ENCODE data around the gene SELENBP1.

The SELENBP1 gene

GRCh38 chr1:151411884-151412283, 39.4 kb upstream of the SELENBP1 start:
- no peak for TF ChIP-seq CTCF (conservative IDR thresholded peaks at IDR 0.05; ENCODE audit: low read depth, low read length)
- peaks cover 7% of the 10 kb centered on the region for H3K4me1 ChIP-seq (ENCODE audit: low read depth, poor library complexity, severe bottlenecking)
- no peak overlapping the region for H3K4me3 ChIP-seq (IDR thresholded peaks at IDR 0.05; ENCODE audit: insufficient read depth, low read depth, low read length)
- no peak overlapping the region for H2AFZ ChIP-seq (ENCODE audit: low read depth)
- no peaks in the 10 kb centered on the region; the same call in 1 of the 2 replicates for H3K79me2 ChIP-seq (ENCODE audit: insufficient read depth, low read depth)
- peaks cover 23% of the 10 kb centered on the region; the same call in 1 of the 2 replicates for H3K36me3 ChIP-seq (ENCODE audit: insufficient read depth)
- no peaks in the 10 kb centered on the region for H4K20me1 ChIP-seq (ENCODE audit: insufficient read depth)
- no peaks in the 10 kb centered on the region for H3K27me3 ChIP-seq (ENCODE audit: insufficient read depth, low read depth)
- no peak overlapping the region for H3K4me2 ChIP-seq
- H3K9ac ChIP-seq, result no peak overlapping the region
- H3K27ac ChIP-seq, result no peak overlapping the region

- H2AFZ ChIP-seq (ENCODE audit: low read depth), result no peak overlapping the region
- no peaks in the 10 kb centered on the region for H3K27me3 ChIP-seq (ENCODE audit: insufficient read depth, low read depth)
- no peak for TF ChIP-seq CTCF (conservative IDR thresholded peaks at IDR 0.05; ENCODE audit: low read depth, low read length)
- peaks cover 37% of the 10 kb centered on the region for H3K4me1 ChIP-seq (ENCODE audit: low read depth, poor library complexity, severe bottlenecking)
- H3K27ac ChIP-seq, result no peak overlapping the region
- H3K79me2 ChIP-seq (ENCODE audit: insufficient read depth, low read depth), result peaks cover under 1% of the 10 kb centered on the region; the same call in 1 of the 2 replicates
- no peaks in the 10 kb centered on the region for H4K20me1 ChIP-seq (ENCODE audit: insufficient read depth)
- H3K4me2 ChIP-seq, result no peak overlapping the region
- no peak overlapping the region for H3K4me3 ChIP-seq (IDR thresholded peaks at IDR 0.05; ENCODE audit: insufficient read depth, low read depth, low read length)
- peaks cover 33% of the 10 kb centered on the region; the same call in 1 of the 2 replicates for H3K36me3 ChIP-seq (ENCODE audit: insufficient read depth)
- no peak overlapping the region for H3K9ac ChIP-seq
Measured at GRCh38 chr1:151408891-151409290, 36.4 kb upstream of the SELENBP1 start.

- TF ChIP-seq CTCF (conservative IDR thresholded peaks at IDR 0.05; ENCODE audit: low read depth, low read length), result no peak
- Histone ChIP-seq H3K4me1 (ENCODE audit: low read depth, poor library complexity, severe bottlenecking) (peaks cover 53% of the 10 kb centered on the region), H2AFZ (ENCODE audit: low read depth) (no peak overlapping the region), H4K20me1 (ENCODE audit: insufficient read depth) (no peaks in the 10 kb centered on the region), H3K9ac (no peak overlapping the region), H3K27ac (no peak overlapping the region), H3K4me2 (no peak overlapping the region), H3K4me3 (IDR thresholded peaks at IDR 0.05; ENCODE audit: insufficient read depth, low read depth, low read length) (no peak overlapping the region), H3K27me3 (ENCODE audit: insufficient read depth, low read depth) (no peaks in the 10 kb centered on the region), H3K79me2 (ENCODE audit: insufficient read depth, low read depth) (peaks cover 16% of the 10 kb centered on the region), H3K36me3 (ENCODE audit: insufficient read depth) (peaks cover 37% of the 10 kb centered on the region; the same call in 1 of the 2 replicates)
Measured at GRCh38 chr1:151407304-151407703, 34.8 kb upstream of the SELENBP1 start.

GRCh38 chr1:151406176-151406575, 33.7 kb upstream of the SELENBP1 start:
- TF ChIP-seq CTCF (conservative IDR thresholded peaks at IDR 0.05; ENCODE audit: low read depth, low read length), result no peak
- H4K20me1 ChIP-seq (ENCODE audit: insufficient read depth), result no peaks in the 10 kb centered on the region
- H3K27me3 ChIP-seq (ENCODE audit: insufficient read depth, low read depth), result no peaks in the 10 kb centered on the region
- H2AFZ ChIP-seq (ENCODE audit: low read depth), result no peak overlapping the region
- no peak overlapping the region for H3K4me3 ChIP-seq (IDR thresholded peaks at IDR 0.05; ENCODE audit: insufficient read depth, low read depth, low read length)
- peak overlapping the region; percentile 43; the same call in 1 of the 2 replicates for H3K27ac ChIP-seq
- peaks cover 28% of the 10 kb centered on the region for H3K79me2 ChIP-seq (ENCODE audit: insufficient read depth, low read depth)
- no peak overlapping the region for H3K9ac ChIP-seq
- H3K4me1 ChIP-seq (ENCODE audit: low read depth, poor library complexity, severe bottlenecking), result peaks cover 64% of the 10 kb centered on the region
- peak overlapping the region; percentile 97; the same call in 1 of the 2 replicates for H3K4me2 ChIP-seq
- peaks cover 39% of the 10 kb centered on the region; the same call in 1 of the 2 replicates for H3K36me3 ChIP-seq (ENCODE audit: insufficient read depth)

Measured in KMS-11 (cell line).